H1 (cell line): Measurements from ENCODE around the gene NBDY. TPM values are rescaled to one million over a fixed set of nuclear protein-coding genes. Genes with fewer than 3 reads are reported as not detected.

Source experiments
- CTCF ChIA-PET: fragments of 300-600 bp; sonication (Branson Sonifier 250); formaldehyde crosslinking; loops from one replicate; lab custom pipeline; 2021; ENCODE audit not compliant: partially characterized antibody; lab: Charles Lee
- POLR2A ChIA-PET: fragments of 300-600 bp; sonication (Branson Sonifier 250); formaldehyde crosslinking; loops from one replicate; lab custom pipeline; 2021; ENCODE audit warnings: inconsistent platforms; ENCODE audit not compliant: partially characterized antibody; lab: Charles Lee
- DNase-seq, 2 experiments: peaks; one replicate each; pipeline versions ENCODE4 v3.0.0 to v3.0.0-alpha.2; 2010 to 2022; ENCODE audit warnings: low spot score in 2 of 2, low read depth in 1 of 2, mixed read lengths in 1 of 2
- FAIRE-seq: peaks from 2 replicates; lab custom pipeline; 2011; peaks lifted over from hg19 to GRCh38; lab: Jason Lieb, UNC
- H2AFZ ChIP-seq: 2 replicates; pipeline ENCODE4 v1.8.1; 2012; ENCODE audit warnings: low read length, inconsistent platforms
- H2AK5ac ChIP-seq: 2 replicates; pipeline ENCODE4 v1.6.1; 2013; ENCODE audit warnings: low read depth, low read length
- H2BK120ac ChIP-seq: replicated peaks from 2 replicates; pipeline ENCODE3; 2013; ENCODE audit warnings: low read depth, low read length, inconsistent platforms
- H2BK12ac ChIP-seq: 2 replicates; pipeline ENCODE4 v1.6.1; 2013; ENCODE audit warnings: low read depth, low read length
- H2BK15ac ChIP-seq: 2 replicates; pipeline ENCODE4 v1.6.1; 2013; ENCODE audit warnings: low read length
- H2BK20ac ChIP-seq: 2 replicates; pipeline ENCODE4 v1.6.1; 2013; ENCODE audit warnings: low read length
- H2BK5ac ChIP-seq: 2 replicates; pipeline ENCODE4 v1.6.1; 2013; ENCODE audit warnings: low read depth, low read length
- H3K14ac ChIP-seq: 2 replicates; pipeline ENCODE4 v1.6.1; 2013; ENCODE audit warnings: inconsistent platforms; ENCODE audit not compliant: insufficient read length
- H3K18ac ChIP-seq: 2 replicates; pipeline ENCODE4 v1.6.1; 2013; ENCODE audit warnings: low read length; ENCODE audit errors: extremely low read depth
- H3K23ac ChIP-seq: 2 replicates; pipeline ENCODE4 v1.6.1; 2013; ENCODE audit warnings: inconsistent platforms; ENCODE audit not compliant: insufficient read length
- H3K23me2 ChIP-seq: 2 replicates; pipeline ENCODE4 v1.6.1; 2013; ENCODE audit warnings: low read depth, low read length
- H3K27ac ChIP-seq: 2 replicates; pipeline ENCODE4 v1.6.1; 2011; ENCODE audit warnings: low read depth, low read length, inconsistent platforms
- H3K27me3 ChIP-seq, 4 experiments: replicated peaks in 1 of 4; 1 replicate in 1 of 4; 2 replicates in 3 of 4; pipeline versions ENCODE4 v1.6.1 to v1.8.1; 2011 to 2013; ENCODE audit warnings: low read length in 3 of 4, mild to moderate bottlenecking in 3 of 4, inconsistent platforms in 2 of 4, mixed read lengths in 2 of 4, moderate library complexity in 1 of 4; ENCODE audit not compliant: control insufficient read depth in 3 of 4, insufficient read depth in 3 of 4; ENCODE audit errors: extremely low read depth in 1 of 4
- H3K36me3 ChIP-seq, 4 experiments: 2 replicates each; pipeline versions ENCODE4 v1.6.1 to v1.8.1; 2011 to 2013; ENCODE audit warnings: mild to moderate bottlenecking in 4 of 4, low read length in 3 of 4, moderate library complexity in 2 of 4, control low read depth in 1 of 4, inconsistent platforms in 1 of 4; ENCODE audit not compliant: insufficient read depth in 4 of 4, control insufficient read depth in 2 of 4
- H3K4ac ChIP-seq: replicated peaks from 2 replicates; pipeline ENCODE3; 2013; ENCODE audit warnings: low read length, low read depth, mixed read lengths, inconsistent platforms; ENCODE audit not compliant: insufficient read length
- H3K4me1 ChIP-seq, 4 experiments: replicated peaks in 1 of 4; 1 replicate in 1 of 4; 2 replicates in 3 of 4; pipeline versions ENCODE4 v1.6.1 to v1.8.1; 2011 to 2013; ENCODE audit warnings: low read length in 3 of 4, inconsistent platforms in 2 of 4, mixed read lengths in 1 of 4; ENCODE audit not compliant: insufficient read depth in 4 of 4, control insufficient read depth in 3 of 4
- H3K4me2 ChIP-seq, 2 experiments: 2 replicates each; pipeline versions ENCODE4 v1.6.1 to v1.8.1; 2011 to 2013; ENCODE audit warnings: low read depth in 2 of 2, low read length in 2 of 2, control low read depth in 1 of 2, inconsistent platforms in 1 of 2, mild to moderate bottlenecking in 1 of 2; ENCODE audit not compliant: insufficient read depth in 1 of 2
- H3K4me3 ChIP-seq, 4 experiments: fragments of 200-600, 300-600 bp in 1 of 4; sonication (generic), shearing (Covaris generic), sonication (Bioruptor Twin) in 1 of 4; 2 replicates each; pipeline versions ENCODE4 v1.5.1 to v1.8.1; 2011 to 2016; ENCODE audit warnings: low read length in 4 of 4, low read depth in 3 of 4, control low read depth in 2 of 4, inconsistent platforms in 2 of 4, mild to moderate bottlenecking in 2 of 4, mixed read lengths in 1 of 4, moderate library complexity in 1 of 4; ENCODE audit not compliant: insufficient read depth in 2 of 4; ENCODE audit errors: extremely low read depth in 1 of 4
- H3K56ac ChIP-seq: replicated peaks from 2 replicates; pipeline ENCODE3; 2013; ENCODE audit warnings: low read depth, mild to moderate bottlenecking, mixed read lengths, low read length, inconsistent platforms; ENCODE audit not compliant: insufficient read length
- H3K79me1 ChIP-seq: 2 replicates; pipeline ENCODE4 v1.6.1; 2013; ENCODE audit warnings: low read depth, low read length, control low read depth
- H3K79me2 ChIP-seq, 2 experiments: 2 replicates each; pipeline versions ENCODE4 v1.6.1 to v1.8.1; 2012 to 2013; ENCODE audit warnings: low read length in 2 of 2, mild to moderate bottlenecking in 2 of 2, inconsistent platforms in 1 of 2; ENCODE audit not compliant: insufficient read depth in 2 of 2, control insufficient read depth in 1 of 2
- H3K9ac ChIP-seq, 4 experiments: replicated peaks in 1 of 4; 1 replicate in 1 of 4; 2 replicates in 3 of 4; pipeline versions ENCODE4 v1.6.1 to v1.8.1; 2011 to 2013; ENCODE audit warnings: low read depth in 3 of 4, low read length in 3 of 4, control low read depth in 2 of 4, mild to moderate bottlenecking in 2 of 4, moderate library complexity in 2 of 4, inconsistent platforms in 1 of 4; ENCODE audit errors: extremely low read depth in 1 of 4
- H3K9me3 ChIP-seq, 2 experiments: 2 replicates each; pipeline versions ENCODE4 v1.6.1 to v1.8.1; 2012 to 2013; ENCODE audit warnings: mild to moderate bottlenecking in 2 of 2, moderate library complexity in 2 of 2, control low read depth in 1 of 2, inconsistent platforms in 1 of 2, low read depth in 1 of 2, low read length in 1 of 2, mixed read lengths in 1 of 2; ENCODE audit not compliant: insufficient read depth in 2 of 2
- H4K20me1 ChIP-seq, 2 experiments: replicated peaks in 1 of 2; 2 replicates each; pipeline versions ENCODE3 to v1.8.1; 2011 to 2013; ENCODE audit warnings: inconsistent platforms in 2 of 2, low read length in 2 of 2, mild to moderate bottlenecking in 1 of 2; ENCODE audit not compliant: insufficient read depth in 2 of 2, control insufficient read depth in 1 of 2
- H4K5ac ChIP-seq: 2 replicates; pipeline ENCODE4 v1.6.1; 2013; ENCODE audit warnings: low read length, low read depth, mixed read lengths, inconsistent platforms; ENCODE audit not compliant: insufficient read length
- H4K8ac ChIP-seq: 2 replicates; pipeline ENCODE4 v1.8.0; 2013; ENCODE audit warnings: mild to moderate bottlenecking, moderate library complexity, low read length, inconsistent platforms; ENCODE audit not compliant: insufficient read depth; ENCODE audit errors: extremely low read depth
- H4K91ac ChIP-seq: replicated peaks from 2 replicates; pipeline ENCODE3; 2013; ENCODE audit warnings: low read length, mixed read lengths, inconsistent platforms; ENCODE audit not compliant: insufficient read length
- BCL11A ChIP-seq, 2 experiments: IDR thresholded peaks; one replicate each; pipeline ENCODE4 v1.6.1; 2011; ENCODE audit warnings: low read depth in 2 of 2, low read length in 2 of 2, mild to moderate bottlenecking in 2 of 2
- CBX5 ChIP-seq: fragments of 300-800, 300-1000 bp; sonication (generic); IDR thresholded peaks from 2 replicates; pipeline ENCODE4 v1.7.1; 2016; ENCODE audit warnings: antibody characterized with exemption, low read length, low read depth
- CREB1 ChIP-seq: IDR thresholded peaks from 2 replicates; pipeline ENCODE4 v1.6.1; 2012; ENCODE audit warnings: inconsistent platforms
- FOSL1 ChIP-seq: IDR thresholded peaks from 2 replicates; pipeline ENCODE4 v1.6.1; 2011; ENCODE audit warnings: mild to moderate bottlenecking, low read depth, low read length, moderate library complexity; ENCODE audit not compliant: insufficient read depth
- GABPA ChIP-seq: IDR thresholded peaks from 2 replicates; pipeline ENCODE4 v1.6.1; 2011; ENCODE audit warnings: mild to moderate bottlenecking, low read length, moderate library complexity, borderline replicate concordance; ENCODE audit not compliant: insufficient read depth
- JUND ChIP-seq: IDR thresholded peaks from 2 replicates; pipeline ENCODE4 v1.6.1; 2011; ENCODE audit warnings: mild to moderate bottlenecking, improper control_type of control experiment, low read length
- KDM4A ChIP-seq: IDR thresholded peaks from one replicate; pipeline ENCODE4 v1.7.1; 2012; ENCODE audit warnings: low read depth, mild to moderate bottlenecking, moderate library complexity, low read length, inconsistent platforms; ENCODE audit not compliant: severe bottlenecking
- NRF1 ChIP-seq: IDR thresholded peaks from 2 replicates; pipeline ENCODE4 v1.6.1; 2011; ENCODE audit warnings: mild to moderate bottlenecking, low read depth, low read length, improper control_type of control experiment
- PHF8 ChIP-seq: fragments of 200-600 bp; sonication (generic); conservative IDR thresholded peaks from 2 replicates; pipeline ENCODE4 v1.7.1; 2012; ENCODE audit warnings: low read depth, mild to moderate bottlenecking, inconsistent platforms, low read length, moderate library complexity
- RAD21 ChIP-seq, 2 experiments: IDR thresholded peaks in 1 of 2; conservative IDR thresholded peaks in 1 of 2; 2 replicates each; pipeline ENCODE4 v1.6.1; 2011; ENCODE audit warnings: low read depth in 2 of 2, low read length in 2 of 2, improper control_type of control experiment in 1 of 2, inconsistent platforms in 1 of 2, mild to moderate bottlenecking in 1 of 2, moderate library complexity in 1 of 2
- RNF2 ChIP-seq: fragments of 200-900, 300-1000 bp; sonication (generic); IDR thresholded peaks from 2 replicates; pipeline ENCODE4 v1.7.1; 2016; ENCODE audit warnings: borderline replicate concordance, low read depth, mild to moderate bottlenecking, antibody characterized with exemption, low read length; ENCODE audit not compliant: poor library complexity, severe bottlenecking; ENCODE audit errors: missing control alignments
- TAF1 ChIP-seq: IDR thresholded peaks from 2 replicates; pipeline ENCODE4 v1.6.1; 2011; ENCODE audit warnings: mild to moderate bottlenecking, low read depth, low read length
- USF2 ChIP-seq: IDR thresholded peaks from 2 replicates; pipeline ENCODE4 v1.6.1; 2011; ENCODE audit warnings: low read length, improper control_type of control experiment
- polyA plus RNA-seq, 7 experiments: library from polyadenylated mRNA; depleted of rRNA in 3 of 7; stranded (reverse) in 5 of 7; unstranded in 2 of 7; fragments of >200 nt in 5 of 7; fragments of 200-250 nt in 2 of 7; gene quantifications; 1 replicate in 5 of 7; 2 replicates in 1 of 7; 4 replicates in 1 of 7; pipeline versions ENCODE4 v1.2.1 to v1.2.3, GENCODE V29; 2011 to 2013; ENCODE audit warnings: missing spikeins in 2 of 7, mixed read lengths in 2 of 7
- total RNA-seq: library from RNA; stranded (reverse); fragmentation: NEBNext Ultra II Directional; extraction: Animal tissue kit (Norgen Biotek cat#: 25700); gene quantifications from 2 replicates; pipeline ENCODE4 v1.2.1, GENCODE V29; 2021

NBDY gene
- total and polyA plus RNA-seq, 2 of the 8 experiments (the other 6 are each of a cell fraction or from before 2014, with no cell fraction given), result 42.3 to 57.8 TPM

GRCh38 chrX:56751071-56751470 lies 22.0 kb downstream of the NBDY start:
- DNase-seq (no peak), FAIRE-seq (no peak)
- no peak overlapping the region for H4K91ac ChIP-seq
- no peak overlapping the region for H3K18ac ChIP-seq
- no peak overlapping the region for H2BK15ac ChIP-seq
- H3K14ac ChIP-seq, result no peak overlapping the region
- TF ChIP-seq FOSL1 (no peak), JUND (no peak), BCL11A (IDR thresholded peaks at IDR 0.05; ENCODE audit: low read depth in 2 of 2, low read length in 2 of 2) (no peak), RNF2 (no peak), TAF1 (no peak), CREB1 (no peak), KDM4A (no peak), USF2 (no peak), NRF1 (no peak), RAD21 (IDR thresholded peaks at IDR 0.05 in 1 of 2, conservative IDR thresholded peaks at IDR 0.05 in 1 of 2; ENCODE audit: low read depth in 2 of 2, low read length in 2 of 2) (no peak), PHF8 (no peak), GABPA (no peak), CBX5 (no peak)
- H2BK12ac ChIP-seq, result no peak overlapping the region
- no peaks in the 10 kb centered on the region for H3K79me1 ChIP-seq
- ChIA-PET CTCF (no interaction called here), POLR2A (no interaction called here)
- no peak overlapping the region for H2AFZ ChIP-seq
- no peak overlapping the region for H2BK120ac ChIP-seq
- no peak overlapping the region for H3K9ac ChIP-seq
- no peak overlapping the region for H2AK5ac ChIP-seq
- H3K4me3 ChIP-seq, result no peak overlapping the region
- H3K36me3 ChIP-seq, result no peaks in the 10 kb centered on the region
- H3K79me2 ChIP-seq, result peaks cover 0 to 17% of the 10 kb centered on the region in 2 experiments; a peak in 2 of 4 replicates
- H2BK5ac ChIP-seq, result no peak overlapping the region
- H3K9me3 ChIP-seq, result no peaks in the 10 kb centered on the region
- no peaks in the 10 kb centered on the region for H3K27me3 ChIP-seq
- no peak overlapping the region for H3K56ac ChIP-seq
- H3K4ac ChIP-seq, result no peak overlapping the region
- no peak overlapping the region for H4K5ac ChIP-seq
- H3K4me2 ChIP-seq, result no peak overlapping the region
- no peak overlapping the region for H3K27ac ChIP-seq
- no peak overlapping the region for H2BK20ac ChIP-seq
- H3K4me1 ChIP-seq, result no peaks in the 10 kb centered on the region
- no peaks in the 10 kb centered on the region for H4K20me1 ChIP-seq
- H3K23ac ChIP-seq, result no peak overlapping the region
- H4K8ac ChIP-seq, result no peak overlapping the region
- no peaks in the 10 kb centered on the region for H3K23me2 ChIP-seq
